HEK293 (cell line): ENCODE results near the gene CNEP1R1.

Experiments used
- CTCF ChIA-PET: fragments of 350-600 bp; formaldehyde crosslinking; extraction: SDS; loops from one replicate; lab custom pipeline; 2021; ENCODE audit warnings: antibody characterized with exemption; lab: Yijun Ruan, JAX
- POLR2A ChIA-PET: fragments of 300-600 bp; formaldehyde crosslinking; extraction: SDS; loops from one replicate; lab custom pipeline; 2020; ENCODE audit warnings: antibody characterized with exemption, inconsistent platforms; lab: Yijun Ruan, JAX
- H3K27ac ChIP-seq: fragments of 200-500 bp; sonication (Bioruptor generic); 2 replicates; pipeline ENCODE4 v1.5.1; 2014; ENCODE audit warnings: low read depth, low read length, control low read depth, inconsistent platforms; ENCODE audit errors: extremely low read depth
- H3K36me3 ChIP-seq, 2 experiments: fragments of 200-500 bp in 1 of 2; sonication (Bioruptor generic) in 1 of 2; 1 replicate in 1 of 2; 2 replicates in 1 of 2; pipeline ENCODE4 v1.5.1; 2014 to 2017; ENCODE audit warnings: inconsistent platforms in 2 of 2, low read length in 2 of 2; ENCODE audit not compliant: control insufficient read depth in 2 of 2, insufficient read depth in 1 of 2
- H3K4me1 ChIP-seq: fragments of 200-500 bp; sonication (Bioruptor generic); 2 replicates; pipeline ENCODE4 v1.5.1; 2014; ENCODE audit warnings: mild to moderate bottlenecking, low read length, inconsistent platforms; ENCODE audit not compliant: control insufficient read depth, insufficient read depth
- H3K4me3 ChIP-seq: 2 replicates; pipeline ENCODE4 v1.5.1; 2011; ENCODE audit warnings: low read depth, mild to moderate bottlenecking, control low read depth, low read length, moderate library complexity
- H3K9me3 ChIP-seq: fragments of 200-500 bp; sonication (Bioruptor generic); 2 replicates; pipeline ENCODE4 v1.5.1; 2014; ENCODE audit warnings: low read depth, low read length, inconsistent platforms; ENCODE audit not compliant: control insufficient read depth, insufficient read depth
- GFI1B ChIP-seq: fragments of 450-650 bp; formaldehyde crosslinking; IDR thresholded peaks from 2 replicates; pipeline ENCODE4 v1.5.1; 2016; ENCODE audit warnings: missing biosample characterization, missing genetic modification characterization
- IKZF3 ChIP-seq: fragments of 450-650 bp; IDR thresholded peaks from 2 replicates; pipeline ENCODE4 v1.5.0; 2018; ENCODE audit warnings: missing biosample characterization, mild to moderate bottlenecking, missing genetic modification characterization, moderate library complexity
- MEIS1 ChIP-seq: sonication (generic); formaldehyde crosslinking; IDR thresholded peaks from 2 replicates; pipeline ENCODE4 v1.8.1; 2022; ENCODE audit warnings: missing genetic modification reagents, mild to moderate bottlenecking, borderline replicate concordance
- PBX3 ChIP-seq: sonication (generic); formaldehyde crosslinking; IDR thresholded peaks from 2 replicates; pipeline ENCODE4 v1.8.1; 2022; ENCODE audit warnings: mild to moderate bottlenecking, moderate library complexity, missing genetic modification reagents
- WT1 ChIP-seq: fragments of 450-650 bp; formaldehyde crosslinking; IDR thresholded peaks from 2 replicates; pipeline ENCODE4 v1.5.1; 2016; ENCODE audit warnings: missing biosample characterization, missing genetic modification characterization
- ZBTB7A ChIP-seq: fragments of 450-650 bp; formaldehyde crosslinking; IDR thresholded peaks from 2 replicates; pipeline ENCODE4 v1.5.1; 2016; ENCODE audit warnings: low read depth, missing biosample characterization, missing genetic modification characterization
- ZBTB8A ChIP-seq: fragments of 450-650 bp; formaldehyde crosslinking; IDR thresholded peaks from 2 replicates; pipeline ENCODE4 v1.5.1; 2016; ENCODE audit warnings: missing biosample characterization, missing genetic modification characterization
- ZFP37 ChIP-seq: fragments of 450-650 bp; formaldehyde crosslinking; IDR thresholded peaks from 2 replicates; pipeline ENCODE4 v1.5.1; 2016; ENCODE audit warnings: missing biosample characterization, missing genetic modification characterization
- ZNF132 ChIP-seq: fragments of 450-650 bp; formaldehyde crosslinking; IDR thresholded peaks from 2 replicates; pipeline ENCODE4 v1.5.1; 2017; ENCODE audit warnings: missing biosample characterization, missing genetic modification characterization, borderline replicate concordance
- ZNF169 ChIP-seq: fragments of 450-650 bp; formaldehyde crosslinking; IDR thresholded peaks from 2 replicates; pipeline ENCODE4 v1.5.1; 2016; ENCODE audit warnings: missing biosample characterization, missing genetic modification characterization
- ZNF239 ChIP-seq: fragments of 450-650 bp; formaldehyde crosslinking; IDR thresholded peaks from 2 replicates; pipeline ENCODE4 v1.5.1; 2016; ENCODE audit warnings: missing biosample characterization, missing genetic modification characterization
- ZNF391 ChIP-seq: fragments of 450-650 bp; formaldehyde crosslinking; IDR thresholded peaks from 2 replicates; pipeline ENCODE4 v1.5.1; 2016; ENCODE audit warnings: low read depth, missing biosample characterization, missing genetic modification characterization, borderline replicate concordance
- ZNF664 ChIP-seq: fragments of 450-650 bp; formaldehyde crosslinking; IDR thresholded peaks from 2 replicates; pipeline ENCODE4 v1.5.1; 2016; ENCODE audit warnings: missing biosample characterization, missing genetic modification characterization
- ZXDB ChIP-seq: fragments of 450-650 bp; formaldehyde crosslinking; IDR thresholded peaks from 2 replicates; pipeline ENCODE4 v1.5.1; 2016; ENCODE audit warnings: missing biosample characterization, missing genetic modification characterization
- TF ChIP-seq, protein P1 (sequence below): fragments of 450-650 bp; formaldehyde crosslinking; IDR thresholded peaks from 2 replicates; pipeline ENCODE4 v1.5.1; 2016; ENCODE audit warnings: missing biosample characterization, missing genetic modification characterization
- TF ChIP-seq, protein P2 (sequence below): fragments of 450-650 bp; formaldehyde crosslinking; conservative IDR thresholded peaks from 2 replicates; pipeline ENCODE4 v1.5.1; 2016; ENCODE audit warnings: low read depth, missing biosample characterization, missing genetic modification characterization
- TF ChIP-seq, protein P3 (sequence below): fragments of 450-650 bp; formaldehyde crosslinking; optimal IDR thresholded peaks from 2 replicates; pipeline ENCODE3; 2016; ENCODE audit warnings: missing biosample characterization, mild to moderate bottlenecking, missing genetic modification characterization
- TF ChIP-seq, protein P4 (sequence below): fragments of 450-650 bp; formaldehyde crosslinking; IDR thresholded peaks from 2 replicates; pipeline ENCODE4 v1.5.1; 2017; ENCODE audit warnings: missing biosample characterization, missing genetic modification characterization

CNEP1R1 gene

DNA sequence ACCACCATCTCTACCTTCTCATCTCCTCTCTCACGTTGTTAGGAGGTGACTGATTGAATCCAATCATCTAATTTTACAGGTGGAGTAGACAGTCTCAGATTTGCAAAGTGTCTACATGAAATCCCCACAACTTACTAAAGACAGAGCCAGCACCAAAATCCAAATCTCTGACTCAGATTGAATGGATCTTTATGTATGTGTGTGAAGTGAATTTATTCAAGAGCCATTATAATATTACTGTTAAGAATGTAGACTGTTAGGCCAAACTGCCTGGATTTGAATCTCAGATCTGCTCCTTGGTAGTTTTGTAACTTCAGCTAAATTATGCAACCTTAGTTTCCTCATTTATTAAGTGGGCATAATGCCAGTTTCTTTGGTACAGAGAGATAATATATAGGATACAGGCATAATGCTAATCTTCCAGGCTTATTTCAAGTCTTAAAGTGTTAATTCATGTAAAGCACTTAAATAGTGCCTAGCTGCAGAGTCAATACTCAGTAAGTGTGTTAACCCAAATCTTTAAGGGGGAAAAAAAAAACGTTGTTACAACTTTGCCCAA lies 12.7 kb downstream of the CNEP1R1 start:
- TF ChIP-seq ZNF391 (tag by site-specific recombination) (no peak), ZFP37 (tag by site-specific recombination) (no peak), PBX3 (CRISPR knock-in tag) (no peak), ZBTB8A (no peak), WT1 (tag by site-specific recombination) (no peak), MEIS1 (no peak), ZBTB7A (tag by site-specific recombination) (no peak), ZNF239 (tag by site-specific recombination) (no peak), IKZF3 (tag by site-specific recombination) (no peak), GFI1B (tag by site-specific recombination) (no peak), ZNF132 (no peak), ZNF664 (tag by site-specific recombination) (no peak), ZNF169 (tag by site-specific recombination) (no peak), ZXDB (tag by site-specific recombination) (no peak)
- TF ChIP-seq, protein P1, sequence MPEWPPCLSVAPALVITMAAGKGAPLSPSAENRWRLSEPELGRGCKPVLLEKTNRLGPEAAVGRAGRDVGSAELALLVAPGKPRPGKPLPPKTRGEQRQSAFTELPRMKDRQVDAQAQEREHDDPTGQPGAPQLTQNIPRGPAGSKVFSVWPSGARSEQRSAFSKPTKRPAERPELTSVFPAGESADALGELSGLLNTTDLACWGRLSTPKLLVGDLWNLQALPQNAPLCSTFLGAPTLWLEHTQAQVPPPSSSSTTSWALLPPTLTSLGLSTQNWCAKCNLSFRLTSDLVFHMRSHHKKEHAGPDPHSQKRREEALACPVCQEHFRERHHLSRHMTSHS (tag by site-specific recombination) = no peak
- TF ChIP-seq, protein P2, sequence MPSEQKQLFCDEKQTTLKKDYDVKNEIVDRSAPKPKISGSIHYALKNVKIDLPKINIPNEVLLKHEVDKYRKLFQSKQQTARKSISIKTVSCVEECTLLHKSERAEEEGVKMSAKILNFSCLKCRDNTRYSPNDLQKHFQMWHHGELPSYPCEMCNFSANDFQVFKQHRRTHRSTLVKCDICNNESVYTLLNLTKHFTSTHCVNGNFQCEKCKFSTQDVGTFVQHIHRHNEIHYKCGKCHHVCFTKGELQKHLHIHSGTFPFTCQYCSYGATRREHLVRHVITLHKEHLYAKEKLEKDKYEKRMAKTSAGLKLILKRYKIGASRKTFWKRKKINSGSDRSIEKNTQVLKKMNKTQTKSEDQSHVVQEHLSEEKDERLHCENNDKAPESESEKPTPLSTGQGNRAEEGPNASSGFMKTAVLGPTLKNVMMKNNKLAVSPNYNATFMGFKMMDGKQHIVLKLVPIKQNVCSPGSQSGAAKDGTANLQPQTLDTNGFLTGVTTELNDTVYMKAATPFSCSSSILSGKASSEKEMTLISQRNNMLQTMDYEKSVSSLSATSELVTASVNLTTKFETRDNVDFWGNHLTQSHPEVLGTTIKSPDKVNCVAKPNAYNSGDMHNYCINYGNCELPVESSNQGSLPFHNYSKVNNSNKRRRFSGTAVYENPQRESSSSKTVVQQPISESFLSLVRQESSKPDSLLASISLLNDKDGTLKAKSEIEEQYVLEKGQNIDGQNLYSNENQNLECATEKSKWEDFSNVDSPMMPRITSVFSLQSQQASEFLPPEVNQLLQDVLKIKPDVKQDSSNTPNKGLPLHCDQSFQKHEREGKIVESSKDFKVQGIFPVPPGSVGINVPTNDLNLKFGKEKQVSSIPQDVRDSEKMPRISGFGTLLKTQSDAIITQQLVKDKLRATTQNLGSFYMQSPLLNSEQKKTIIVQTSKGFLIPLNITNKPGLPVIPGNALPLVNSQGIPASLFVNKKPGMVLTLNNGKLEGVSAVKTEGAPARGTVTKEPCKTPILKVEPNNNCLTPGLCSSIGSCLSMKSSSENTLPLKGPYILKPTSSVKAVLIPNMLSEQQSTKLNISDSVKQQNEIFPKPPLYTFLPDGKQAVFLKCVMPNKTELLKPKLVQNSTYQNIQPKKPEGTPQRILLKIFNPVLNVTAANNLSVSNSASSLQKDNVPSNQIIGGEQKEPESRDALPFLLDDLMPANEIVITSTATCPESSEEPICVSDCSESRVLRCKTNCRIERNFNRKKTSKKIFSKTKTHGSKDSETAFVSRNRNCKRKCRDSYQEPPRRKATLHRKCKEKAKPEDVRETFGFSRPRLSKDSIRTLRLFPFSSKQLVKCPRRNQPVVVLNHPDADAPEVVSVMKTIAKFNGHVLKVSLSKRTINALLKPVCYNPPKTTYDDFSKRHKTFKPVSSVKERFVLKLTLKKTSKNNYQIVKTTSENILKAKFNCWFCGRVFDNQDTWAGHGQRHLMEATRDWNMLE = no peak
- TF ChIP-seq, protein P3, sequence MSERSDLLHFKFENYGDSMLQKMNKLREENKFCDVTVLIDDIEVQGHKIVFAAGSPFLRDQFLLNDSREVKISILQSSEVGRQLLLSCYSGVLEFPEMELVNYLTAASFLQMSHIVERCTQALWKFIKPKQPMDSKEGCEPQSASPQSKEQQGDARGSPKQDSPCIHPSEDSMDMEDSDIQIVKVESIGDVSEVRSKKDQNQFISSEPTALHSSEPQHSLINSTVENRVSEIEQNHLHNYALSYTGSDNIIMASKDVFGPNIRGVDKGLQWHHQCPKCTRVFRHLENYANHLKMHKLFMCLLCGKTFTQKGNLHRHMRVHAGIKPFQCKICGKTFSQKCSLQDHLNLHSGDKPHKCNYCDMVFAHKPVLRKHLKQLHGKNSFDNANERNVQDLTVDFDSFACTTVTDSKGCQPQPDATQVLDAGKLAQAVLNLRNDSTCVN (tag by site-specific recombination) = no peak
- TF ChIP-seq, protein P4, sequence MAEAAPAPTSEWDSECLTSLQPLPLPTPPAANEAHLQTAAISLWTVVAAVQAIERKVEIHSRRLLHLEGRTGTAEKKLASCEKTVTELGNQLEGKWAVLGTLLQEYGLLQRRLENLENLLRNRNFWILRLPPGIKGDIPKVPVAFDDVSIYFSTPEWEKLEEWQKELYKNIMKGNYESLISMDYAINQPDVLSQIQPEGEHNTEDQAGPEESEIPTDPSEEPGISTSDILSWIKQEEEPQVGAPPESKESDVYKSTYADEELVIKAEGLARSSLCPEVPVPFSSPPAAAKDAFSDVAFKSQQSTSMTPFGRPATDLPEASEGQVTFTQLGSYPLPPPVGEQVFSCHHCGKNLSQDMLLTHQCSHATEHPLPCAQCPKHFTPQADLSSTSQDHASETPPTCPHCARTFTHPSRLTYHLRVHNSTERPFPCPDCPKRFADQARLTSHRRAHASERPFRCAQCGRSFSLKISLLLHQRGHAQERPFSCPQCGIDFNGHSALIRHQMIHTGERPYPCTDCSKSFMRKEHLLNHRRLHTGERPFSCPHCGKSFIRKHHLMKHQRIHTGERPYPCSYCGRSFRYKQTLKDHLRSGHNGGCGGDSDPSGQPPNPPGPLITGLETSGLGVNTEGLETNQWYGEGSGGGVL (tag by site-specific recombination) = no peak
- TF ChIP-seq, all 188 proteins: peak for 0
- Histone ChIP-seq H3K4me3 (no peak overlapping the region), H3K4me1 (no peaks in the 10 kb centered on the region), H3K9me3 (no peaks in the 10 kb centered on the region), H3K36me3 (peaks cover 13 to 37% of the 10 kb centered on the region in 2 experiments), H3K27ac (no peak overlapping the region)
- CTCF ChIA-PET = interaction anchor here (0.6 to 3.1 kb wide), 4 partner anchors 13 to 81 kb away, joined by 3 to 32 read pairs (median 4); partner anchors contain the start of gene CNEP1R1
- POLR2A ChIA-PET = interaction anchor here (1.2 kb wide), 1 partner anchor 28 kb away, joined by 4 read pairs; the partner anchor contains the start of gene HEATR3
